CMK (cell line): ENCODE measurements around the gene ARMS2.

Source experiments
- DNase-seq: peaks from one replicate; pipeline ENCODE4 v3.0.0-alpha.2; 2010; ENCODE audit warnings: low read depth

Gene ARMS2

GRCh38 chr10:122454603-122455080, at the start of gene ARMS2:
ARMS2 (plus strand) TSS chr10:122454653; CDS start chr10:122454728, 75 bp downstream.
- DNase-seq: no peak

GRCh38 chr10:122407375-122408125, 46.9 kb upstream of the ARMS2 start:
- DNase-seq: no peak

GRCh38 chr10:122413327-122413726, 41.1 kb upstream of the ARMS2 start:
- DNase-seq: no peak

GRCh38 chr10:122417667-122418066, 36.8 kb upstream of the ARMS2 start:
- no peak for DNase-seq

- no peak for DNase-seq
Observed at GRCh38 chr10:122419016-122419415, 35.4 kb upstream of the ARMS2 start.

GRCh38 chr10:122419876-122420623, 34.4 kb upstream of the ARMS2 start:
- DNase-seq: no peak

- DNase-seq: no peak
Observed at GRCh38 chr10:122420624-122421007, 33.8 kb upstream of the ARMS2 start.

GRCh38 chr10:122421054-122421625, 33.3 kb upstream of the ARMS2 start:
- no peak for DNase-seq

GRCh38 chr10:122421742-122422141, 32.7 kb upstream of the ARMS2 start:
- DNase-seq: no peak

GRCh38 chr10:122422266-122422989, 32.0 kb upstream of the ARMS2 start:
- DNase-seq: no peak

- DNase-seq: no peak
Observed at GRCh38 chr10:122424059-122424458, 30.4 kb upstream of the ARMS2 start.

- no peak for DNase-seq
Observed at GRCh38 chr10:122426829-122427228, 27.6 kb upstream of the ARMS2 start.

GRCh38 chr10:122427280-122427679, 27.2 kb upstream of the ARMS2 start:
- DNase-seq: no peak

GRCh38 chr10:122435212-122435827, 19.1 kb upstream of the ARMS2 start:
- peak; percentile 4 for DNase-seq

- DNase-seq: no peak
Observed at GRCh38 chr10:122441961-122442360, 12.5 kb upstream of the ARMS2 start.

GRCh38 chr10:122445469-122445868, 9.0 kb upstream of the ARMS2 start:
- no peak for DNase-seq

- DNase-seq: no peak
Observed at GRCh38 chr10:122445904-122446303, 8.5 kb upstream of the ARMS2 start.

GRCh38 chr10:122446668-122447423, 7.6 kb upstream of the ARMS2 start:
- no peak for DNase-seq

GRCh38 chr10:122448600-122448999, 5.9 kb upstream of the ARMS2 start:
- no peak for DNase-seq

GRCh38 chr10:122449153-122449552, 5.3 kb upstream of the ARMS2 start:
- DNase-seq: no peak

- DNase-seq: no peak
Observed at GRCh38 chr10:122450353-122450990, 4.0 kb upstream of the ARMS2 start.
